GM20000 (cell line): ENCODE results near the gene BUB1.

Experiments used
- DNase-seq: peaks from one replicate; pipeline ENCODE4 v3.0.0; 2012; ENCODE audit warnings: low spot score
- CTCF ChIP-seq: IDR thresholded peaks from 2 replicates; pipeline ENCODE4 v1.5.1; 2012; ENCODE audit warnings: mild to moderate bottlenecking, control low read depth; ENCODE audit errors: extremely low read depth, missing control alignments

BUB1 gene

GRCh38 chr2:110718382-110718781, 40.5 kb upstream of the BUB1 start:
- DNase-seq: no peak
- TF ChIP-seq CTCF: no peak

- no peak for DNase-seq
- no peak for TF ChIP-seq CTCF
These were observed 39.9 kb upstream of the BUB1 start for GRCh38 chr2:110717734-110718133.

GRCh38 chr2:110716959-110717645, 39.2 kb upstream of the BUB1 start:
- TF ChIP-seq CTCF: no peak

GRCh38 chr2:110714452-110715224, 36.8 kb upstream of the BUB1 start:
- no peak for TF ChIP-seq CTCF
- no peak for DNase-seq

More at GRCh38 chr2:110716959-110717645, 39.2 kb upstream of the BUB1 start:
- DNase-seq: no peak

GRCh38 chr2:110713513-110714362, 35.9 kb upstream of the BUB1 start:
- DNase-seq: no peak
- TF ChIP-seq CTCF: no peak

GRCh38 chr2:110712737-110713136, 34.9 kb upstream of the BUB1 start:
- TF ChIP-seq CTCF: no peak
- no peak for DNase-seq
